Spleen (tissue), 11 donors: Measurements from ENCODE around the gene RTBDN. TPM values are rescaled to one million over a fixed set of nuclear protein-coding genes. Genes with fewer than 3 reads are reported as not detected.

Experiments used
- DNase-seq: peaks from one replicate; pipeline ENCODE4 v3.0.0-alpha.2; 2020
- H3K27ac ChIP-seq, 8 donors: fragments of 200-600 bp; sonication (generic) in 7 of 8; 1 replicate in 4 of 8; 2 replicates in 4 of 8; pipeline versions ENCODE4 v1.5.0 to v1.8.0; 2016 to 2021; ENCODE audit warnings: inconsistent platforms in 4 of 8, mild to moderate bottlenecking in 4 of 8, moderate library complexity in 1 of 8
- H3K27me3 ChIP-seq, 7 donors: fragments of 200-600 bp; sonication (generic) in 6 of 7; replicated peaks in 1 of 7; 1 replicate in 4 of 7; 2 replicates in 3 of 7; pipeline versions ENCODE4 v1.5.0 to v1.8.0; 2016 to 2021; ENCODE audit warnings: inconsistent platforms in 3 of 7, mild to moderate bottlenecking in 1 of 7
- H3K36me3 ChIP-seq, 6 donors: fragments of 200-600 bp; sonication (generic) in 5 of 6; 1 replicate in 4 of 6; 2 replicates in 2 of 6; pipeline versions ENCODE4 v1.5.0 to v1.8.0; 2016 to 2021; ENCODE audit warnings: inconsistent platforms in 2 of 6
- H3K4me1 ChIP-seq, 6 donors: fragments of 200-600 bp; sonication (generic) in 5 of 6; 1 replicate in 3 of 6; 2 replicates in 3 of 6; pipeline versions ENCODE4 v1.5.0 to v1.8.0; 2016 to 2021; ENCODE audit warnings: inconsistent platforms in 3 of 6
- H3K4me3 ChIP-seq, 8 donors: fragments of 200-600 bp; sonication (generic) in 7 of 8; 1 replicate in 4 of 8; 2 replicates in 4 of 8; pipeline versions ENCODE4 v1.5.0 to v1.8.0; 2016 to 2021; ENCODE audit warnings: inconsistent platforms in 4 of 8, mild to moderate bottlenecking in 4 of 8, moderate library complexity in 2 of 8
- H3K9me3 ChIP-seq, 8 donors: fragments of 200-600 bp; sonication (generic) in 7 of 8; 1 replicate in 4 of 8; 2 replicates in 4 of 8; pipeline versions ENCODE4 v1.5.0 to v1.8.0; 2016 to 2021; ENCODE audit warnings: inconsistent platforms in 4 of 8
- CTCF ChIP-seq, 11 experiments: fragments of 200-600 bp in 7 of 11; fragments of 450-650 bp in 4 of 11; sonication (generic) in 4 of 11; IDR thresholded peaks in 8 of 11; conservative IDR thresholded peaks in 3 of 11; 1 replicate in 7 of 11; 2 replicates in 4 of 11; pipeline versions ENCODE4 v1.4.0 to v1.8.0; 2016 to 2021; ENCODE audit warnings: antibody characterized with exemption in 11 of 11, inconsistent platforms in 4 of 11, mild to moderate bottlenecking in 1 of 11
- POLR2A ChIP-seq, 3 donors: fragments of 450-650 bp; IDR thresholded peaks; one replicate each; pipeline ENCODE4 v1.5.1; 2017; ENCODE audit warnings: antibody characterized with exemption in 3 of 3, mild to moderate bottlenecking in 1 of 3
- POLR2AphosphoS5 ChIP-seq, 3 donors: sonication (generic); formaldehyde crosslinking; IDR thresholded peaks; one replicate each; pipeline ENCODE4 v1.5.1; 2017; ENCODE audit warnings: antibody characterized with exemption in 3 of 3
- WGBS, 5 donors: extraction: QIAGEN DNeasy Blood & Tissue Kit in 3 of 5; methylation state at CpG; one replicate each; pipeline versions ENCODE4 v1.1.5 to v1.1.7; 2013 to 2018; 5-methylcytosine and 5-hydroxymethylcytosine counted together
- intact Hi-C: fragments of 100-400 bp; cut with DNase I; formaldehyde crosslinking; loops from one replicate; pipeline ENCODE4 v1.15.0; 2023; ENCODE audit warnings: low total_unique reads
- polyA plus RNA-seq, 3 donors: library from polyadenylated mRNA; stranded (reverse); fragments of 200-250 nt; gene quantifications; one replicate each; pipeline ENCODE4 v1.2.1, GENCODE V29; 2013
- total RNA-seq, 7 donors: library from RNA; depleted of rRNA in 3 of 7; stranded (reverse); fragments of >200 nt in 3 of 7; fragmentation: NEBNext Ultra II Directional in 4 of 7; extraction: Animal tissue kit (Norgen Biotek cat#: 25700) in 4 of 7; gene quantifications; one replicate each; pipeline versions ENCODE4 v1.1.0 to v1.2.1, GENCODE V29; 2016 to 2021
- donor health status: healthy with polysubstance abuse.
- donor health status: DM: no; HTN: no; CAD: no; lungs with moderate emphysema.
- donor health status: DM: no; HTN: no; CAD: no.
- donor health status: Bipolar disorder and iron deficiency.
- donor health status: healthy.
- donor health status: DM: no; HTN: no; CAD: no.
- donor health status: DM: yes; HTN: yes; CAD: no.

RTBDN gene
- total and polyA plus RNA-seq, 10 donors: not detected

DNA sequence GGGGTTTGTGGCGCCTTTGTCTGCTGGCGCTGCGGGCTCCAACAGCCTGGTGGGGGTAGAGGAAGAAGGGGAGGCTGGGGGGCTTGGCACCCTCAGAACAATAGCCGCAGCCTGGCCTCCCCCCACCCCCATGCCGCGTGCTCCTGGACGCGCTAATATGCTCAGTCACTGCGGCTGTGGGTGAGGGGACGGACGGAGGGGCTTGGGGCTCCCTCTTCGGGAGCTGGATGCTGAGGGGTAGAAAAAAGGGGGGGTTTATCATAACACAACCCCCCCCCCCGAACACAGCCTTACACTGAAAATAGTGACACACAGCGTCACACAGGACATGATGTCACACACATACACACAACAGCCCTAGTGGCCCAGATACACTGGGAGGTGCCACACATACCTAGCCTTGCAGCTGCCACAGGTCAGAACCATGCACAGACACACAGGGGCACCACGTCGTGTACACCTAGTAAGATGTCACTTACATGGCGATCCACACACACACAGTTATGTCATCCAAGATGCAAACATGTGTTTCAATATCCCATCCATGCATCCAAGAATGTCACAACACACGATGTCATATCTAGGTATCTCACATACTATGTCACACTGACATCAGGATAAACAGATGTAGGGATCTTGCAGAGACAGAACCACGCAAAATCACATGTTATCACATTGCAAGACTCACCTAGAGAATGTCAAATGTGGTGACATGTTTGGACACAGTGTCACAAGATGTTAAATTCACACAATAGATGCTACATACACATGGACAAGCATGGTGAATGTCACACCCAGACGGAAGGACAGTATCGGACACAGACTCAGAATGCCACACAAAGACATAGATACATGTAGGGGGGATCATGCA lies 4.7 kb upstream of the RTBDN start:
- intact Hi-C loops: no loop called here
- Histone ChIP-seq H3K36me3 (no peaks in the 10 kb centered on the region), H3K4me1 (peaks cover 0 to 54% (median 26%) of the 10 kb centered on the region in 6 donors), H3K27ac (no peak overlapping the region), H3K9me3 (peaks cover 0 to 10% (median 0%) of the 10 kb centered on the region in 8 donors), H3K4me3 (peak overlapping the region in 5 of 8 donors; percentile 13 to 63 (median 25)), H3K27me3 (peaks cover 9 to 100% (median 97%) of the 10 kb centered on the region in 7 donors)
- no peak for DNase-seq
- WGBS, 5 donors: 23 to 33% (median 25%) methylated on average over 14 to 21 of the region's 21 CpGs
- TF ChIP-seq CTCF (IDR thresholded peaks at IDR 0.05 in 8 of 11, conservative IDR thresholded peaks at IDR 0.05 in 3 of 11): no peak
- no peak for TF ChIP-seq POLR2AphosphoS5 (IDR thresholded peaks at IDR 0.05)
- no peak for TF ChIP-seq POLR2A (IDR thresholded peaks at IDR 0.05)

GRCh38 chr19:12838182-12838885 lies 4.0 kb upstream of the RTBDN start, which contains the start of gene MAST1:
Gene MAST1, plus strand, starts transcription at chr19:12838515. Its CDS starts 58 bp downstream, at chr19:12838573.
- intact Hi-C loops: no loop called here
- DNase-seq: peak; percentile 80
- WGBS, 5 donors: 0 to 1% (median 1%) methylated on average over 30 to 69 of the region's 69 CpGs
- TF ChIP-seq CTCF (IDR thresholded peaks at IDR 0.05 in 8 of 11, conservative IDR thresholded peaks at IDR 0.05 in 3 of 11) (peak in 6 of 11 experiments; percentile 24 to 72 (median 56)), POLR2A (IDR thresholded peaks at IDR 0.05) (no peak)
- H3K4me1 ChIP-seq: peaks cover 0 to 62% (median 32%) of the 10 kb centered on the region in 6 donors
- H3K4me3 ChIP-seq: peak within 1 kb of the TSS in 6 of 8 donors; percentile 11 to 63 (median 19)
- peaks cover 0 to 10% (median 0%) of the 10 kb centered on the region in 8 donors for H3K9me3 ChIP-seq
- no peaks in the 10 kb centered on the region for H3K36me3 ChIP-seq
- no peak within 1 kb of the TSS for H3K27ac ChIP-seq
- peaks cover 11 to 100% (median 99%) of the 10 kb centered on the region in 7 donors for H3K27me3 ChIP-seq

DNA sequence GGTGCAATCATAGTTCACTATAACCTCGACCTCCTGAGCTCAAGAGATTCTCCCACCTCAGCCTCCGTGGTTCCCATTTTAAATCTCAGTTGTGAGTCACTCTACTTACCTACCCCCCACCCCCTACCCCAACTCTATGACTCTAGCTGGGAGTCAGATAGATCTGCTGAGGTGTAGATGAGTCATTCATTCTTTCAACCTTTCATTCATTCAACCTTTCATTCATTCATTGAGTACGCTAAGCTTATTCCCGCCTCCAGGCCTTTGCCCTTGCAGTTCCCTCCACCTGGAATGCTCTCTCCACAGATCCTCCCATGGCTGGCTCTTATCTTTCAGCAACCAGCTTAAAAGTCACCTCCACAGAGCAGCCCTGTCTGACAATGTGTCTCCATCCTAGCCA lies 2.8 kb upstream of the RTBDN start:
- no peak for TF ChIP-seq POLR2A (IDR thresholded peaks at IDR 0.05)
- TF ChIP-seq POLR2AphosphoS5 (IDR thresholded peaks at IDR 0.05): no peak
- no peak for TF ChIP-seq CTCF (IDR thresholded peaks at IDR 0.05 in 8 of 11, conservative IDR thresholded peaks at IDR 0.05 in 3 of 11)
- H3K27ac ChIP-seq: no peak overlapping the region
- peaks cover 9 to 100% (median 100%) of the 10 kb centered on the region in 7 donors for H3K27me3 ChIP-seq
- H3K4me1 ChIP-seq: peaks cover 6 to 73% (median 42%) of the 10 kb centered on the region in 6 donors
- H3K4me3 ChIP-seq: no peak overlapping the region
- intact Hi-C loops: no loop called here
- H3K36me3 ChIP-seq: no peaks in the 10 kb centered on the region
- DNase-seq: no peak
- WGBS, 5 donors: 71 to 81% (median 76%) methylated on average over 4 of the region's 4 CpGs
- H3K9me3 ChIP-seq: peaks cover 0 to 10% (median 0%) of the 10 kb centered on the region in 8 donors

GRCh38 chr19:12836529-12836863 lies 2.1 kb upstream of the RTBDN start:
- DNase-seq: no peak
- peaks cover 7 to 71% (median 43%) of the 10 kb centered on the region in 6 donors for H3K4me1 ChIP-seq
- H3K4me3 ChIP-seq: no peak overlapping the region
- intact Hi-C loops: no loop called here
- peaks cover 9 to 100% (median 100%) of the 10 kb centered on the region in 7 donors for H3K27me3 ChIP-seq
- H3K27ac ChIP-seq: no peak overlapping the region
- WGBS, 5 donors: 4 to 21% (median 8%) methylated on average over 6 of the region's 6 CpGs
- no peak for TF ChIP-seq CTCF (IDR thresholded peaks at IDR 0.05 in 8 of 11, conservative IDR thresholded peaks at IDR 0.05 in 3 of 11)
- no peak for TF ChIP-seq POLR2AphosphoS5 (IDR thresholded peaks at IDR 0.05)
- TF ChIP-seq POLR2A (IDR thresholded peaks at IDR 0.05): no peak
- H3K36me3 ChIP-seq: no peaks in the 10 kb centered on the region
- H3K9me3 ChIP-seq: peaks cover 0 to 10% (median 0%) of the 10 kb centered on the region in 8 donors
